ENCODE results near the gene FTSJ3. TPM values are rescaled to one million over a fixed set of nuclear protein-coding genes. Genes with fewer than 3 reads are reported as not detected.

FTSJ3 gene
- total and polyA plus RNA-seq, 7 donors = 7.9 to 65.8 (median 31.0) TPM

- Histone ChIP-seq H3K36me3 (peaks cover 54 to 72% (median 65%) of the 10 kb centered on the region in 4 donors), H3K27ac (peak overlapping the region; percentile 82 to 92 (median 89)), H3K9me3 (no peaks in the 10 kb centered on the region), H3K27me3 (no peaks in the 10 kb centered on the region), H3K4me3 (peak overlapping the region; percentile 51 to 86 (median 68)), H3K4me1 (peaks cover 0 to 33% (median 28%) of the 10 kb centered on the region in 4 donors)
- TF ChIP-seq CTCF (IDR thresholded peaks at IDR 0.05) = peak in 1 of 4 experiments; percentile 5
- no peak for TF ChIP-seq POLR2A (IDR thresholded peaks at IDR 0.05)
- DNase-seq = no peak
- 1 to 2% methylated on average over 19 of the region's 19 CpGs for WGBS, 2 donors
- intact Hi-C loops (cut with DNase I) = loop anchor here (1.0 to 5.0 kb wide), 4 partner anchors 14 to 679 kb away; partner anchors contain the start of genes CEP95, DDX5, MAP3K3 and SMARCD2
Measured at GRCh38 chr17:63827801-63828221, 348 bp upstream of the FTSJ3 start.

- intact Hi-C loops (cut with DNase I) = loop anchor here (1.0 to 5.0 kb wide), 4 partner anchors 16 to 681 kb away; partner anchors contain the start of genes CEP95, DDX5, MAP3K3 and SMARCD2
- no peak for DNase-seq
- peaks cover 49 to 72% (median 61%) of the 10 kb centered on the region in 4 donors for H3K36me3 ChIP-seq
- peaks cover 0 to 33% (median 28%) of the 10 kb centered on the region in 4 donors for H3K4me1 ChIP-seq
- TF ChIP-seq CTCF (IDR thresholded peaks at IDR 0.05) = peak in 2 of 4 experiments; percentile 4 to 18
- no peak for TF ChIP-seq POLR2A (IDR thresholded peaks at IDR 0.05)
- TF ChIP-seq EP300 (IDR thresholded peaks at IDR 0.05) = no peak
- no peak for TF ChIP-seq POLR2AphosphoS5 (IDR thresholded peaks at IDR 0.05)
- no peaks in the 10 kb centered on the region for H3K9me3 ChIP-seq
- no peaks in the 10 kb centered on the region for H3K27me3 ChIP-seq
- H3K27ac ChIP-seq = peak overlapping the region; percentile 82 to 92 (median 89)
- 1% methylated on average over 31 of the region's 31 CpGs for WGBS, 2 donors
- H3K4me3 ChIP-seq = peak overlapping the region; percentile 51 to 86 (median 68)
Measured at GRCh38 chr17:63826468-63827001, 928 bp downstream of the FTSJ3 start.

DNA sequence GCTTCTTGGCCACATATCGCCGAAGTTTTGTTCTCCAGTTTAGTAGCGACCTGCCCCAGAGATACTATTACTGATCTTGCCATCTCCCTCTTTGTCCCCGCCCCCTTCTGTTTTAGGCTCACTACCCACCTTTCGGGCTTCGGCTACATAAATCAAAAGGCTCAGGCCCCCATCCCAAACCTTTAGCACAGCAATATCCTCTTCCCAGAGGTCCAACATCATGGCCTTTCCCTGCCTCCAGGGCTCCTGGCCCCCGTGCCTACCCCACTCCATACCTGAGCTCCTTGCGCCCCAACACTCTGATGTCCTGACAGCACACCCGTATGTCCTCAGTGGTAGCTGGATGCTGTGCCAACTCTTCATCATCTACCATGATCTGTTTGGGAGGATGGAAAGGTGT lies 3.1 kb downstream of the FTSJ3 start:
- Histone ChIP-seq H3K9me3 (no peaks in the 10 kb centered on the region), H3K4me3 (no peak overlapping the region), H3K4me1 (peaks cover 0 to 27% (median 25%) of the 10 kb centered on the region in 4 donors), H3K27ac (peak overlapping the region in 1 of 4 donors; percentile 92), H3K36me3 (peaks cover 37 to 72% (median 60%) of the 10 kb centered on the region in 4 donors), H3K27me3 (no peaks in the 10 kb centered on the region)
- intact Hi-C loops (cut with DNase I) = no loop called here
- 96 to 98% methylated on average over 9 of the region's 9 CpGs for WGBS, 2 donors
- DNase-seq = no peak
- TF ChIP-seq POLR2AphosphoS5 (IDR thresholded peaks at IDR 0.05) (no peak), EP300 (IDR thresholded peaks at IDR 0.05) (no peak), CTCF (IDR thresholded peaks at IDR 0.05) (no peak), POLR2A (IDR thresholded peaks at IDR 0.05) (no peak)

DNA sequence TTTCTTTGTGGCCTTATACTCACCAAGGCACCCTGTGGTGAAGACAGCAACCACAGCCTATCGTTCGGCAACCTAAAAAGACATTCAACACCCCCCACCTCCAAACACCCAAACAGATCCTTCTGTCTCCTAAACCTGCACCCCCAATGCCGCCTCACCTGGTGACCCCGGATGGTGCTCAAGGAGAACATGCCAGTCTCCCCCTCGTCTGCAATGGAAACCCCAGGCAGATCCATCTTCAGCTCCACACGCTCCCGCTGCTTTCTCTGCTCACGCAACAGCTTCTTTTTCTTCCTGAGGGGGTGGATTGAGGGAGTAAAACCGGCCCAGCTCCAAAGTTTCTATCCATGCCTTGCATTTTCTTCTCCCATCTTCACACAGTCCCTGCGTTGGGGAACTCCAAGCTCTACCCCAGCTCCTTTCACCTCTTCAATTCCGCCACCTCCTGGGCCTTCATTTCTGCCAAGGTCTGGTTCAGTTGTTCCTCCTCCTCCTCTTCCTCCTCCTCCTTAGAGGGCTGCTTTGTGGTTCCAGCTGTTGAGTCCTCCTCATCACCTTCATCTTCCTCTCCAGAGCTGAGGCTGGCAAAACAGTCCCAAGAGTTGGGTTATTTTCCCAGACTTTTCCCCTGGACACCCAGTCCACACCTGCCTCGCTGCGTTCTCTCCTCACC lies 3.7 kb downstream of the FTSJ3 start:
- intact Hi-C loops (cut with DNase I) = no loop called here
- Histone ChIP-seq H3K9me3 (no peaks in the 10 kb centered on the region), H3K4me1 (peaks cover 0 to 22% (median 19%) of the 10 kb centered on the region in 4 donors), H3K36me3 (peaks cover 34 to 72% (median 60%) of the 10 kb centered on the region in 4 donors), H3K27me3 (no peaks in the 10 kb centered on the region), H3K27ac (no peak overlapping the region), H3K4me3 (no peak overlapping the region)
- no peak for DNase-seq
- TF ChIP-seq POLR2A (IDR thresholded peaks at IDR 0.05) = no peak
- no peak for TF ChIP-seq POLR2AphosphoS5 (IDR thresholded peaks at IDR 0.05)
- no peak for TF ChIP-seq CTCF (IDR thresholded peaks at IDR 0.05)
- no peak for TF ChIP-seq EP300 (IDR thresholded peaks at IDR 0.05)
- 93 to 94% methylated on average over 13 of the region's 13 CpGs for WGBS, 2 donors

Measured in sigmoid colon (tissue), 7 donors.